ENCODE data around the gene HOXA3.

DNA sequence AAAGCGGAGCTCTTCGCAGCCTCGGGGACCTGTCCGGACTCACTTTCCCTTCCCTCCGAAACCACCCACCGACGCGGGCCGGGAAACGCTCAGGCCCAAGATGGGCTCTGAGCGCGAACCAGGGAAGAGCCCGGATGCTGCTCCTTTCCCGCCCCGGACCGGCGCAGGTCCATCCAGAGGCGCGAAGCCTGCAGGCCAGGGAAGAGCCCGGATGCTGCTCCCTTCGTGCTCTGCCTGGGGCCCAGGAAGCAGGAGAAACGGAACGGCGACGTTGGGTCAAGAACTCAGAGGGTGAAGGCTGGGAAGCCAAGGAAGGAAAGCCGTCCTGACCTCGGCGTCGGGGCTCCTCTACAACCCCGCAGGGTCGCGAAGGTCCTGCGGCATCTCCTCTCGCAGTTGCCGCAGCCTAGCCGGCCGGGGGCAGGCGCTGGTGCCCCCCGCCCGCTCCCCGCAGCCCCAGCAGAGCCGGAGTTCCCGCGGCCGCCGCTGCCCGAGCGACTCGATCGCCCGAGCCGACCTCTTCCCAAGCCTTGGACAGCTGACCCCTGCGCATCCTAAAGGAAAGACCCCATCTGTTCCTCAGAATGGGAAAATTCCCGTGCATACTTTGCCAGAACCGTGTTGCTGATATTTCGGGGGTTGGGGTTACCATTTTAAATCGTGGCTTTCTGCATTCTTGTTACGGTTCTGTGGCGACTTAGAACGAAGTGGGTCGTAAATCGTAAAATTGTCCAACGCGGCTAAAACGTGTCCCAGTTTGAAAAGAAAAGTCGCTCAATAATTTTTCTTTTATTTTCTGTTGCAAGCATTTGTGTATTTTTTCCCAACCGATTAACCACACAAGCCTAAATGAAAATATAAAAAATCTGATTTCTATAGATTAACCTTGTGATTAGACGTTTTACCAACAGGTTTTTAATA lies 64.1 kb downstream of the HOXA3 start:
- TF ChIP-seq, protein P1, sequence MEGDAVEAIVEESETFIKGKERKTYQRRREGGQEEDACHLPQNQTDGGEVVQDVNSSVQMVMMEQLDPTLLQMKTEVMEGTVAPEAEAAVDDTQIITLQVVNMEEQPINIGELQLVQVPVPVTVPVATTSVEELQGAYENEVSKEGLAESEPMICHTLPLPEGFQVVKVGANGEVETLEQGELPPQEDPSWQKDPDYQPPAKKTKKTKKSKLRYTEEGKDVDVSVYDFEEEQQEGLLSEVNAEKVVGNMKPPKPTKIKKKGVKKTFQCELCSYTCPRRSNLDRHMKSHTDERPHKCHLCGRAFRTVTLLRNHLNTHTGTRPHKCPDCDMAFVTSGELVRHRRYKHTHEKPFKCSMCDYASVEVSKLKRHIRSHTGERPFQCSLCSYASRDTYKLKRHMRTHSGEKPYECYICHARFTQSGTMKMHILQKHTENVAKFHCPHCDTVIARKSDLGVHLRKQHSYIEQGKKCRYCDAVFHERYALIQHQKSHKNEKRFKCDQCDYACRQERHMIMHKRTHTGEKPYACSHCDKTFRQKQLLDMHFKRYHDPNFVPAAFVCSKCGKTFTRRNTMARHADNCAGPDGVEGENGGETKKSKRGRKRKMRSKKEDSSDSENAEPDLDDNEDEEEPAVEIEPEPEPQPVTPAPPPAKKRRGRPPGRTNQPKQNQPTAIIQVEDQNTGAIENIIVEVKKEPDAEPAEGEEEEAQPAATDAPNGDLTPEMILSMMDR (optimal IDR thresholded peaks at IDR 0.05 in 1 of 3, IDR thresholded peaks at IDR 0.05 in 1 of 3, conservative IDR thresholded peaks at IDR 0.05 in 1 of 3; ENCODE audit: extremely low read depth in 1 of 3, insufficient read depth in 2 of 3, low read length in 3 of 3), result no peak
- no peak for TF ChIP-seq EZH2 (IDR thresholded peaks at IDR 0.05; ENCODE audit: low read length)

Data from keratinocyte (primary cell).